ENCODE measurements around the gene KLHL6. TPM values are rescaled to one million over a fixed set of nuclear protein-coding genes. Genes with fewer than 3 reads are reported as not detected.

KLHL6 gene
- total RNA-seq, 1 experiment from 2014 or later: 0.03 TPM

- ATAC-seq: no peak
- H3K4me1 ChIP-seq (ENCODE audit: control insufficient read depth, insufficient read depth, low read length): no peaks in the 10 kb centered on the region
- TF ChIP-seq CTCF (IDR thresholded peaks at IDR 0.05) (no peak), POLR2AphosphoS5 (IDR thresholded peaks at IDR 0.05; ENCODE audit: low read depth, low read length) (no peak), REST (IDR thresholded peaks at IDR 0.05; ENCODE audit: insufficient read depth in 1 of 2, low read depth in 2 of 2, low read length in 1 of 2) (no peak), TCF7L2 (IDR thresholded peaks at IDR 0.05; ENCODE audit: low read depth, low read length) (no peak), SIN3A (IDR thresholded peaks at IDR 0.05; ENCODE audit: borderline replicate concordance, insufficient read depth, low read depth, low read length) (no peak)
- in situ Hi-C loops (cut with HindIII; ENCODE audit: low pct_unique_long_range_greater_than_20kb, low sequenced_read_pairs): no loop called here
- ChIA-PET POLR2A (interaction anchor here (0.5 kb wide), 1 partner anchor 151 kb away, joined by 6 read pairs; the partner anchor contains the start of gene YEATS2), CTCF (no interaction called here)
- DNase-seq (ENCODE audit: low read depth, low spot score): no peak
- no peak overlapping the region for H3K27ac ChIP-seq (ENCODE audit: low read length)
- H3K9me3 ChIP-seq (ENCODE audit: control insufficient read depth, insufficient read depth, low read depth, low read length): no peaks in the 10 kb centered on the region
- intact Hi-C loops (cut with micrococcal nuclease; ENCODE audit: unreplicated experiment): no loop called here
- no TSS peak for BruUV-seq (replicated peaks)
- H3K4me3 ChIP-seq (ENCODE audit: low read depth in 2 of 2, low read length in 2 of 2): no peak overlapping the region
- H3K27me3 ChIP-seq (ENCODE audit: control insufficient read depth, insufficient read depth, low read length): no peaks in the 10 kb centered on the region
- H3K36me3 ChIP-seq (ENCODE audit: control insufficient read depth, insufficient read depth, low read length): no peaks in the 10 kb centered on the region
Measured at GRCh38 chr3:183546625-183547024, 8.9 kb downstream of the KLHL6 start.

GRCh38 chr3:183545708-183546107 lies 9.8 kb downstream of the KLHL6 start:
- no peaks in the 10 kb centered on the region for H3K36me3 ChIP-seq (ENCODE audit: control insufficient read depth, insufficient read depth, low read length)
- intact Hi-C loops (cut with micrococcal nuclease; ENCODE audit: unreplicated experiment): no loop called here
- H3K27me3 ChIP-seq (ENCODE audit: control insufficient read depth, insufficient read depth, low read length): no peaks in the 10 kb centered on the region
- no TSS peak for BruUV-seq (replicated peaks)
- DNase-seq (ENCODE audit: low read depth, low spot score) (no peak), ATAC-seq (no peak)
- TF ChIP-seq TCF7L2 (IDR thresholded peaks at IDR 0.05; ENCODE audit: low read depth, low read length) (no peak), SIN3A (IDR thresholded peaks at IDR 0.05; ENCODE audit: borderline replicate concordance, insufficient read depth, low read depth, low read length) (no peak), CTCF (IDR thresholded peaks at IDR 0.05) (no peak), REST (IDR thresholded peaks at IDR 0.05; ENCODE audit: insufficient read depth in 1 of 2, low read depth in 2 of 2, low read length in 1 of 2) (no peak), POLR2AphosphoS5 (IDR thresholded peaks at IDR 0.05; ENCODE audit: low read depth, low read length) (no peak)
- no peak overlapping the region for H3K27ac ChIP-seq (ENCODE audit: low read length)
- H3K4me3 ChIP-seq (ENCODE audit: low read depth in 2 of 2, low read length in 2 of 2): no peak overlapping the region
- ChIA-PET POLR2A (no interaction called here), CTCF (interaction anchor here (0.6 kb wide), 1 partner anchor 135 kb away, joined by 4 read pairs; no protein-coding TSS in a partner anchor)
- H3K4me1 ChIP-seq (ENCODE audit: control insufficient read depth, insufficient read depth, low read length): no peaks in the 10 kb centered on the region
- no peaks in the 10 kb centered on the region for H3K9me3 ChIP-seq (ENCODE audit: control insufficient read depth, insufficient read depth, low read depth, low read length)
- in situ Hi-C loops (cut with HindIII; ENCODE audit: low pct_unique_long_range_greater_than_20kb, low sequenced_read_pairs): no loop called here
